ENCODE data around the gene HCN2. TPM values are rescaled to one million over a fixed set of nuclear protein-coding genes. Genes with fewer than 3 reads are reported as not detected.

Gene HCN2
- total and polyA plus RNA-seq, 2 of the 13 experiments (the other 11 are each of a cell fraction or from before 2014, with no cell fraction given), result 0.01 TPM; not detected in 1

GRCh38 chr19:556611-557382 lies 32.9 kb upstream of the HCN2 start (continued):
- TF ChIP-seq ZNF30 (CRISPR knock-in tag; IDR thresholded peaks at IDR 0.05) (no peak), MLXIP (CRISPR knock-in tag; IDR thresholded peaks at IDR 0.05; ENCODE audit: borderline replicate concordance) (no peak), ISX (CRISPR knock-in tag; conservative IDR thresholded peaks at IDR 0.05) (no peak), ZHX2 (IDR thresholded peaks at IDR 0.05; ENCODE audit: low read depth) (no peak), ZHX2 (CRISPR knock-in tag; IDR thresholded peaks at IDR 0.05; ENCODE audit: borderline replicate concordance) (no peak), TSC22D2 (CRISPR knock-in tag; IDR thresholded peaks at IDR 0.05; ENCODE audit: borderline replicate concordance) (no peak), DNMT1 (CRISPR knock-in tag; IDR thresholded peaks at IDR 0.05) (no peak), GFI1 (CRISPR knock-in tag; IDR thresholded peaks at IDR 0.05; ENCODE audit: borderline replicate concordance) (0 out of 2 replicates have a peak, but pooled peaks have one; percentile 47), ZNF264 (CRISPR knock-in tag; IDR thresholded peaks at IDR 0.05) (0 out of 2 replicates have a peak, but pooled peaks have one; percentile 15), HNRNPUL1 (IDR thresholded peaks at IDR 0.05; ENCODE audit: low read depth, low read length) (no peak), ZNF850 (CRISPR knock-in tag; conservative IDR thresholded peaks at IDR 0.05) (no peak), DMAP1 (CRISPR knock-in tag; IDR thresholded peaks at IDR 0.05) (peak; percentile 33; the same call in 1 of the 2 replicates), RCOR2 (CRISPR knock-in tag; IDR thresholded peaks at IDR 0.05) (no peak), GPBP1L1 (CRISPR knock-in tag; IDR thresholded peaks at IDR 0.05) (no peak), GZF1 (CRISPR knock-in tag; IDR thresholded peaks at IDR 0.05) (no peak), PLSCR1 (CRISPR knock-in tag; IDR thresholded peaks at IDR 0.05; ENCODE audit: borderline replicate concordance) (no peak), JUNB (CRISPR knock-in tag; IDR thresholded peaks at IDR 0.05; ENCODE audit: borderline replicate concordance) (no peak), MXD1 (CRISPR knock-in tag; IDR thresholded peaks at IDR 0.05) (no peak; the same call in 1 of the 2 replicates)

Data from HepG2 (cell line).